H1 (cell line): ENCODE results near the gene CCDC197.

Source experiments
- CTCF ChIP-seq, 3 experiments: IDR thresholded peaks; 1 replicate in 2 of 3; 2 replicates in 1 of 3; pipeline versions ENCODE4 v1.5.1 to v1.6.1; 2011; ENCODE audit warnings: low read length in 3 of 3, mild to moderate bottlenecking in 3 of 3, inconsistent platforms in 2 of 3, low read depth in 1 of 3, moderate library complexity in 1 of 3; ENCODE audit not compliant: insufficient read depth in 1 of 3; ENCODE audit errors: control extremely low read depth in 1 of 3
- JUN ChIP-seq: IDR thresholded peaks from 2 replicates; pipeline ENCODE4 v1.6.1; 2011; ENCODE audit warnings: low read depth, mild to moderate bottlenecking, improper control_type of control experiment, low read length
- KDM1A ChIP-seq: fragments of 200-600, 300-600 bp; sonication (generic); IDR thresholded peaks from 2 replicates; pipeline ENCODE4 v1.7.1; 2016; ENCODE audit warnings: mild to moderate bottlenecking, low read length, borderline replicate concordance
- MAX ChIP-seq: IDR thresholded peaks from 2 replicates; pipeline ENCODE4 v1.6.1; 2012; ENCODE audit warnings: inconsistent platforms
- POLR2A ChIP-seq, 2 experiments: IDR thresholded peaks; 1 replicate in 1 of 2; 2 replicates in 1 of 2; pipeline ENCODE4 v1.6.1; 2011; ENCODE audit warnings: low read depth in 2 of 2, low read length in 2 of 2, mild to moderate bottlenecking in 2 of 2; ENCODE audit errors: control extremely low read depth in 1 of 2
- USF2 ChIP-seq: IDR thresholded peaks from 2 replicates; pipeline ENCODE4 v1.6.1; 2011; ENCODE audit warnings: low read length, improper control_type of control experiment

DNA sequence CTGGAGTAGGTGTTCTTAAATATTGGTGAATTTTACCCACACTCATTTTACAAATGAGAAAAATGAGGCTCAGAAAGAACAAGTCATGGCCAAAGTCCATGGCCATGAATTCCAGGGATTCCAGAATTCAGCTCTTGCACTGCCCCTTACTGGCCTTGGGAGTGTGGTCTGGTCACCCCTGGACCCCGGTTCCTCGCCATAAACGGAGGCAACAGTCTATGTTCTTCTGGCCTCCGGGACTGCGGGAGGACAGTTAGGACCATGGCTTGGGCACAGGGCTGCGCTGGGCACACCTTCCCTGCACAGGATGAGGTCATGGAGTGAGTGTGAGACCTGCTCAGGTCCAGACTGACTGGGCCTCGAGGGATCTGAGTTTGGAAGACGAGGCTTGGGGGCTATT lies 6.9 kb downstream of the CCDC197 start:
- no peak for TF ChIP-seq JUN
- no peak for TF ChIP-seq CTCF (IDR thresholded peaks at IDR 0.05; ENCODE audit: control extremely low read depth in 1 of 3, insufficient read depth in 1 of 3, low read depth in 1 of 3, low read length in 3 of 3)
- no peak for TF ChIP-seq KDM1A
- no peak for TF ChIP-seq USF2
- no peak for TF ChIP-seq POLR2A (IDR thresholded peaks at IDR 0.05; ENCODE audit: control extremely low read depth in 1 of 2, low read depth in 2 of 2, low read length in 2 of 2)
- no peak for TF ChIP-seq MAX
